K562 (cell line): ENCODE results near the gene RNF166. TPM values are rescaled to one million over a fixed set of nuclear protein-coding genes. Genes with fewer than 3 reads are reported as not detected.

Experiments used
- BCL6 ChIP-seq: fragments of 250-450 bp; sonication (Bioruptor Pico); IDR thresholded peaks from 2 replicates; pipeline ENCODE4 v1.4.0; 2020
- CSDE1 ChIP-seq, 2 experiments: fragments of 450-650 bp; IDR thresholded peaks; 2 replicates each; pipeline ENCODE4 v1.6.1; 2016; ENCODE audit warnings: mild to moderate bottlenecking in 1 of 2
- HBP1 ChIP-seq: fragments of 450-650 bp; formaldehyde crosslinking; IDR thresholded peaks from 2 replicates; pipeline ENCODE4 v1.4.0; 2022; ENCODE audit warnings: missing genetic modification characterization
- HCFC1 ChIP-seq: IDR thresholded peaks from 2 replicates; pipeline ENCODE4 v1.6.1; 2012; ENCODE audit warnings: low read depth, low read length, improper control_type of control experiment
- IRF1 ChIP-seq: sonication (generic); formaldehyde crosslinking; IDR thresholded peaks from 2 replicates; pipeline ENCODE4 v1.8.0; 2022; ENCODE audit warnings: missing genetic modification reagents, mild to moderate bottlenecking, borderline replicate concordance
- MAFG ChIP-seq: fragments of 450-650 bp; conservative IDR thresholded peaks from 2 replicates; pipeline ENCODE4 v1.6.1; 2016; ENCODE audit warnings: missing genetic modification characterization, missing compliant biosample characterization
- PHF21A ChIP-seq: fragments of 450-650 bp; IDR thresholded peaks from 2 replicates; pipeline ENCODE4 v1.6.1; 2017; ENCODE audit warnings: low read depth, borderline replicate concordance
- POLR2AphosphoS2 ChIP-seq: IDR thresholded peaks from 2 replicates; pipeline ENCODE4 v1.6.1; 2012; ENCODE audit warnings: low read length, improper control_type of control experiment
- POLR2G ChIP-seq: fragments of 200-400 bp; formaldehyde crosslinking; IDR thresholded peaks from 2 replicates; pipeline ENCODE4 v1.6.1; 2017; ENCODE audit warnings: low read depth, mild to moderate bottlenecking, antibody characterized with exemption, low read length, moderate library complexity
- REST ChIP-seq, 2 experiments: fragments of 450-650 bp; formaldehyde crosslinking in 1 of 2; IDR thresholded peaks; 2 replicates each; pipeline versions ENCODE4 v1.4.0 to v1.6.1; 2014 to 2020; ENCODE audit warnings: mild to moderate bottlenecking in 2 of 2, borderline replicate concordance in 1 of 2, low read depth in 1 of 2
- TCF7L2 ChIP-seq: fragments of 150-350 bp; IDR thresholded peaks from 2 replicates; pipeline ENCODE4 v1.6.1; 2016; ENCODE audit warnings: low read depth, mild to moderate bottlenecking, low read length, moderate library complexity
- TFE3 ChIP-seq: fragments of 450-650 bp; formaldehyde crosslinking; IDR thresholded peaks from 2 replicates; pipeline ENCODE4 v1.4.0; 2020; ENCODE audit warnings: mild to moderate bottlenecking, mixed read lengths
- YBX1 ChIP-seq: fragments of 450-650 bp; IDR thresholded peaks from 2 replicates; pipeline ENCODE4 v1.7.1; 2016; ENCODE audit warnings: mild to moderate bottlenecking
- ZNF583 ChIP-seq: fragments of 250-450 bp; sonication (Bioruptor Pico); IDR thresholded peaks from 2 replicates; pipeline ENCODE4 v1.4.0; 2020
- polyA plus RNA-seq, 8 experiments: library from polyadenylated mRNA; depleted of rRNA in 4 of 8; stranded (reverse) in 5 of 8; unstranded in 3 of 8; fragments of >200 nt; fragmentation: Nextera tagmentation in 2 of 8; fragmentation: Illumina TruSeq in 1 of 8; extraction: Ambion mirVana in 2 of 8; extraction: Trizol in 1 of 8; gene quantifications; 2 replicates each; pipeline versions ENCODE4 v1.2.1 to v1.2.3, GENCODE V29; 2011 to 2014; ENCODE audit warnings: inconsistent platforms in 1 of 8, missing spikeins in 1 of 8
- total RNA-seq, 7 experiments: library from RNA; depleted of rRNA in 6 of 7; stranded (reverse); fragments of >200 nt in 6 of 7; fragmentation: Illumina TruSeq in 2 of 7; extraction: Trizol in 2 of 7; gene quantifications; 2 replicates each; pipeline versions ENCODE4 v1.2.1 to v1.2.3, GENCODE V29; 2011 to 2021; ENCODE audit warnings: low replicate concordance in 1 of 7
- TF ChIP-seq, protein P1 (sequence below): fragments of 450-650 bp; IDR thresholded peaks from 2 replicates; pipeline ENCODE4 v1.6.1; 2016

RNF166 gene
- total and polyA plus RNA-seq, 9 of the 15 experiments (the other 6 are each of a cell fraction or from before 2014, with no cell fraction given) = 0.56 to 60.3 (median 19.5) TPM

DNA sequence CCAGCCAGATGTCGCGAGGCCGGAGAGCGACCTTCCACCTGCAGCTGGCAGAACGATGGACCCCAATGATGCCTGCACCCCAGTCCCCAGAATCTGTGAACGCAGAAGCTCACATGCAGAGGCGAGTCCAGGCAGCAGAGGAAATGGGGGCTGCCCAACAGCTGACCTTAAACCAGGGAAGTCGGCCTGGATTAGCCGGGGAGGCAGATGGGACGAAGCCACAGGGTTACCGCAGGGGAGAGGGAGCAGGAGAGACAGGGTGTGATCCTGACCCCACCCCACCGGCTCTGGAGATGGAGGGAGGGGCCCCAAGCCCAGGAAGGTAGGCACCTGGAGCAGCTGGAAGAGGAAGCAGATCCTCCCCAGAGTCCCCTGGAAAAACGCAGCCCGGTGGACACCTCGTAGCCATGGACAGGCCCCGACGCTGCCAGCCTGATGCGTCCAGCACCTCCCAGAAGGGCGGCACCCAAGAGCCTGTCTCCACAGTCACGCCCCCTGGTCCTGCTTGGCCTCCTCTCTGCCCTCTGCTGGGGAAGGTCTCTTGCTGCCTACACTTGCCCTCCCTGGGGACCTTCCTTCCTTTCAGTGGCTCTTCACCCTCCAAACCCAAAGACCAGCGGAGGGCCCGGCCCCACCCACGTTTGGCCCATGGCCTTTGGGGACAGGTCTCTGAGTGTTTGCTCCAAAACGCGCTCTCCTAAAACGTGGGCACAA is 41.5 kb upstream of the RNF166 start (continued):
- TF ChIP-seq TFE3 (no peak), IRF1 (CRISPR knock-in tag) (no peak), TCF7L2 (no peak), REST (IDR thresholded peaks at IDR 0.05; ENCODE audit: borderline replicate concordance) (peak; percentile 46; the same call in 1 of the 2 replicates), REST (CRISPR knock-in tag; IDR thresholded peaks at IDR 0.05; ENCODE audit: low read depth) (no peak), CSDE1 (IDR thresholded peaks at IDR 0.05) (no peak), ZNF583 (CRISPR knock-in tag) (no peak), POLR2G (peak; percentile 49; the same call in 1 of the 2 replicates), PHF21A (no peak), POLR2AphosphoS2 (no peak), BCL6 (no peak), YBX1 (no peak), HBP1 (CRISPR knock-in tag) (no peak), MAFG (tag) (no peak), HCFC1 (no peak)
- TF ChIP-seq, protein P1, sequence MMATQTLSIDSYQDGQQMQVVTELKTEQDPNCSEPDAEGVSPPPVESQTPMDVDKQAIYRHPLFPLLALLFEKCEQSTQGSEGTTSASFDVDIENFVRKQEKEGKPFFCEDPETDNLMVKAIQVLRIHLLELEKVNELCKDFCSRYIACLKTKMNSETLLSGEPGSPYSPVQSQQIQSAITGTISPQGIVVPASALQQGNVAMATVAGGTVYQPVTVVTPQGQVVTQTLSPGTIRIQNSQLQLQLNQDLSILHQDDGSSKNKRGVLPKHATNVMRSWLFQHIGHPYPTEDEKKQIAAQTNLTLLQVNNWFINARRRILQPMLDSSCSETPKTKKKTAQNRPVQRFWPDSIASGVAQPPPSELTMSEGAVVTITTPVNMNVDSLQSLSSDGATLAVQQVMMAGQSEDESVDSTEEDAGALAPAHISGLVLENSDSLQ = 0 out of 2 replicates have a peak, but pooled peaks have one; percentile 15
